HepG2 (cell line): ENCODE results near the gene GINM1. TPM values are rescaled to one million over a fixed set of nuclear protein-coding genes. Genes with fewer than 3 reads are reported as not detected.
A peak's percentile ranks its signal among the peaks of the same experiment; 100 is the strongest.

Experiments
- ELK4 ChIP-seq: sonication (generic); formaldehyde crosslinking; IDR thresholded peaks from 2 replicates; pipeline ENCODE4 v1.9.0; 2021; ENCODE audit warnings: missing genetic modification reagents, borderline replicate concordance
- GATAD1 ChIP-seq: IDR thresholded peaks from 2 replicates; pipeline ENCODE4 v1.6.1; 2016; ENCODE audit warnings: missing genetic modification reagents, missing compliant biosample characterization
- HOXA3 ChIP-seq: sonication (generic); formaldehyde crosslinking; IDR thresholded peaks from 2 replicates; pipeline ENCODE4 v1.5.0; 2020; ENCODE audit warnings: missing genetic modification reagents
- MEIS2 ChIP-seq: sonication (generic); formaldehyde crosslinking; IDR thresholded peaks from 2 replicates; pipeline ENCODE4 v1.9.0; 2021; ENCODE audit warnings: mild to moderate bottlenecking, missing genetic modification reagents
- MYC ChIP-seq: sonication (generic); formaldehyde crosslinking; IDR thresholded peaks from 2 replicates; pipeline ENCODE4 v1.9.0; 2021; ENCODE audit warnings: missing genetic modification reagents, borderline replicate concordance
- RCOR2 ChIP-seq: IDR thresholded peaks from 2 replicates; pipeline ENCODE4 v1.6.1; 2016; ENCODE audit warnings: missing biosample characterization, missing genetic modification reagents
- RXRA ChIP-seq: sonication (generic); formaldehyde crosslinking; IDR thresholded peaks from 2 replicates; pipeline ENCODE4 v1.5.1; 2020; ENCODE audit warnings: missing genetic modification reagents
- THYN1 ChIP-seq: sonication (generic); formaldehyde crosslinking; IDR thresholded peaks from 2 replicates; pipeline ENCODE4 v1.8.1; 2023; ENCODE audit warnings: low read depth, mild to moderate bottlenecking, moderate library complexity, missing genetic modification reagents, borderline replicate concordance
- ZFAT ChIP-seq: sonication (generic); formaldehyde crosslinking; conservative IDR thresholded peaks from 2 replicates; pipeline ENCODE4 v1.8.1; 2023; ENCODE audit warnings: missing genetic modification reagents, inconsistent platforms
- ZFP1 ChIP-seq: IDR thresholded peaks from 2 replicates; pipeline ENCODE4 v1.6.1; 2016
- ZNF12 ChIP-seq: sonication (generic); formaldehyde crosslinking; IDR thresholded peaks from 2 replicates; pipeline ENCODE4 v1.5.0; 2020; ENCODE audit warnings: missing genetic modification reagents
- ZNF225 ChIP-seq: sonication (generic); formaldehyde crosslinking; IDR thresholded peaks from 2 replicates; pipeline ENCODE4 v1.4.0; 2020; ENCODE audit warnings: mild to moderate bottlenecking, missing genetic modification reagents
- ZNF556 ChIP-seq: sonication (generic); formaldehyde crosslinking; IDR thresholded peaks from 2 replicates; pipeline ENCODE4 v1.4.0; 2020; ENCODE audit warnings: mild to moderate bottlenecking, missing genetic modification reagents, borderline replicate concordance
- ZNF766 ChIP-seq: sonication (generic); formaldehyde crosslinking; IDR thresholded peaks from 2 replicates; pipeline ENCODE4 v1.5.0; 2020; ENCODE audit warnings: missing genetic modification reagents, borderline replicate concordance
- polyA plus RNA-seq, 8 experiments: library from polyadenylated mRNA; depleted of rRNA in 3 of 8; stranded (reverse) in 7 of 8; unstranded in 1 of 8; fragments of >200 nt; fragmentation: Illumina TruSeq in 4 of 8; extraction: Trizol in 4 of 8; gene quantifications; 2 replicates each; pipeline versions ENCODE4 v1.2.1 to v1.2.3, GENCODE V29; 2011 to 2016; ENCODE audit warnings: low read depth in 4 of 8, missing spikeins in 1 of 8, mixed read lengths in 1 of 8; ENCODE audit not compliant: insufficient read depth in 1 of 8
- total RNA-seq, 5 experiments: library from RNA; depleted of rRNA; stranded (reverse); fragments of >200 nt; fragmentation: Illumina TruSeq; extraction: Trizol; gene quantifications; 2 replicates each; pipeline ENCODE4 v1.2.3, GENCODE V29; 2016; ENCODE audit warnings: low read depth in 1 of 5
- TF ChIP-seq, protein P1 (sequence below): sonication (generic); formaldehyde crosslinking; IDR thresholded peaks from one replicate; pipeline ENCODE4 v1.5.1; 2020; ENCODE audit warnings: mild to moderate bottlenecking, missing genetic modification reagents; ENCODE audit errors: not compliant biosample characterization
- TF ChIP-seq, protein P2 (sequence below): sonication (generic); formaldehyde crosslinking; IDR thresholded peaks from 2 replicates; pipeline ENCODE4 v1.5.0; 2020; ENCODE audit warnings: missing genetic modification reagents
- TF ChIP-seq, protein P3 (sequence below): sonication (generic); formaldehyde crosslinking; IDR thresholded peaks from 2 replicates; pipeline ENCODE4 v1.8.0; 2022; ENCODE audit warnings: mild to moderate bottlenecking, missing genetic modification reagents, moderate library complexity

The GINM1 gene
- total and polyA plus RNA-seq, 2 of the 13 experiments (the other 11 are each of a cell fraction or from before 2014, with no cell fraction given): 19.4 to 27.5 TPM

GRCh38 chr6:149545754-149546471 lies 20.3 kb upstream of the GINM1 start, which contains the start of gene PPIL4 (continued):
- TF ChIP-seq, protein P1, sequence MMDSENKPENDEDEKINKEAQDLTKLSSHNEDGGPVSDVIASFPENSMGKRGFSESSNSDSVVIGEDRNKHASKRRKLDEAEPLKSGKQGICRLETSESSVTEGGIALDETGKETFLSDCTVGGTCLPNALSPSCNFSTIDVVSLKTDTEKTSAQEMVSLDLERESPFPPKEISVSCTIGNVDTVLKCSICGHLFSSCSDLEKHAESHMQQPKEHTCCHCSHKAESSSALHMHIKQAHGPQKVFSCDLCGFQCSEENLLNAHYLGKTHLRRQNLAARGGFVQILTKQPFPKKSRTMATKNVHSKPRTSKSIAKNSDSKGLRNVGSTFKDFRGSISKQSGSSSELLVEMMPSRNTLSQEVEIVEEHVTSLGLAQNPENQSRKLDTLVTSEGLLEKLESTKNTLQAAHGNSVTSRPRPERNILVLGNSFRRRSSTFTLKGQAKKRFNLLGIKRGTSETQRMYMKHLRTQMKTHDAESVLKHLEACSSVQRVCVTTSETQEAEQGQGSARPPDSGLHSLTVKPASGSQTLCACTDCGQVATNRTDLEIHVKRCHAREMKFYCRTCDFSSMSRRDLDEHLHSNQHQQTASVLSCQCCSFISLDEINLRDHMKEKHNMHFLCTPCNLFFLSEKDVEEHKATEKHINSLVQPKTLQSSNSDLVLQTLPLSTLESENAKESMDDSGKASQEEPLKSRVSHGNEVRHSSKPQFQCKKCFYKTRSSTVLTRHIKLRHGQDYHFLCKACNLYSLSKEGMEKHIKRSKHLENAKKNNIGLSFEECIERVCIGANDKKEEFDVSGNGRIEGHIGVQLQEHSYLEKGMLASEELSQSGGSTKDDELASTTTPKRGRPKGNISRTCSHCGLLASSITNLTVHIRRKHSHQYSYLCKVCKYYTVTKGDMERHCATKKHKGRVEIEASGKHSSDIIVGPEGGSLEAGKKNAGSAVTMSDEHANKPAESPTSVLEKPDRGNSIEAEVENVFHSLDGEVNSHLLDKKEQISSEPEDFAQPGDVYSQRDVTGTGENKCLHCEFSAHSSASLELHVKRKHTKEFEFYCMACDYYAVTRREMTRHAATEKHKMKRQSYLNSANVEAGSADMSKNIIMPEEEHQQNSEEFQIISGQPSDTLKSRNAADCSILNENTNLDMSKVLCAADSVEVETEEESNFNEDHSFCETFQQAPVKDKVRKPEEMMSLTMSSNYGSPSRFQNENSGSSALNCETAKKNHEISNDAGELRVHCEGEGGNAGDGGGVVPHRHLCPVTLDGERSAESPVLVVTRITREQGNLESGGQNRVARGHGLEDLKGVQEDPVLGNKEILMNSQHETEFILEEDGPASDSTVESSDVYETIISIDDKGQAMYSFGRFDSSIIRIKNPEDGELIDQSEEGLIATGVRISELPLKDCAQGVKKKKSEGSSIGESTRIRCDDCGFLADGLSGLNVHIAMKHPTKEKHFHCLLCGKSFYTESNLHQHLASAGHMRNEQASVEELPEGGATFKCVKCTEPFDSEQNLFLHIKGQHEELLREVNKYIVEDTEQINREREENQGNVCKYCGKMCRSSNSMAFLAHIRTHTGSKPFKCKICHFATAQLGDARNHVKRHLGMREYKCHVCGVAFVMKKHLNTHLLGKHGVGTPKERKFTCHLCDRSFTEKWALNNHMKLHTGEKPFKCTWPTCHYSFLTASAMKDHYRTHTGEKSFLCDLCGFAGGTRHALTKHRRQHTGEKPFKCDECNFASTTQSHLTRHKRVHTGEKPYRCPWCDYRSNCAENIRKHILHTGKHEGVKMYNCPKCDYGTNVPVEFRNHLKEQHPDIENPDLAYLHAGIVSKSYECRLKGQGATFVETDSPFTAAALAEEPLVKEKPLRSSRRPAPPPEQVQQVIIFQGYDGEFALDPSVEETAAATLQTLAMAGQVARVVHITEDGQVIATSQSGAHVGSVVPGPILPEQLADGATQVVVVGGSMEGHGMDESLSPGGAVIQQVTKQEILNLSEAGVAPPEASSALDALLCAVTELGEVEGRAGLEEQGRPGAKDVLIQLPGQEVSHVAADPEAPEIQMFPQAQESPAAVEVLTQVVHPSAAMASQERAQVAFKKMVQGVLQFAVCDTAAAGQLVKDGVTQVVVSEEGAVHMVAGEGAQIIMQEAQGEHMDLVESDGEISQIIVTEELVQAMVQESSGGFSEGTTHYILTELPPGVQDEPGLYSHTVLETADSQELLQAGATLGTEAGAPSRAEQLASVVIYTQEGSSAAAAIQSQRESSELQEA (CRISPR knock-in tag): peak; percentile 92
- TF ChIP-seq THYN1 (CRISPR knock-in tag) (no peak), ZFP1 (CRISPR knock-in tag) (peak; percentile 72; the same call in 1 of the 2 replicates), MEIS2 (CRISPR knock-in tag) (peak; percentile 73), RCOR2 (CRISPR knock-in tag) (0 out of 2 replicates have a peak, but pooled peaks have one; percentile 47), GATAD1 (CRISPR knock-in tag) (peak; percentile 100), ELK4 (CRISPR knock-in tag) (peak; percentile 74; the same call in 1 of the 2 replicates), ZNF556 (CRISPR knock-in tag) (peak; percentile 70; the same call in 1 of the 2 replicates), MYC (CRISPR knock-in tag) (peak; percentile 96), ZNF766 (CRISPR knock-in tag) (0 out of 2 replicates have a peak, but pooled peaks have one; percentile 58), HOXA3 (peak; percentile 100), ZNF12 (CRISPR knock-in tag) (peak; percentile 46; the same call in 1 of the 2 replicates), ZNF225 (CRISPR knock-in tag) (no peak), ZFAT (CRISPR knock-in tag) (no peak), RXRA (peak; percentile 87)
- TF ChIP-seq, protein P2, sequence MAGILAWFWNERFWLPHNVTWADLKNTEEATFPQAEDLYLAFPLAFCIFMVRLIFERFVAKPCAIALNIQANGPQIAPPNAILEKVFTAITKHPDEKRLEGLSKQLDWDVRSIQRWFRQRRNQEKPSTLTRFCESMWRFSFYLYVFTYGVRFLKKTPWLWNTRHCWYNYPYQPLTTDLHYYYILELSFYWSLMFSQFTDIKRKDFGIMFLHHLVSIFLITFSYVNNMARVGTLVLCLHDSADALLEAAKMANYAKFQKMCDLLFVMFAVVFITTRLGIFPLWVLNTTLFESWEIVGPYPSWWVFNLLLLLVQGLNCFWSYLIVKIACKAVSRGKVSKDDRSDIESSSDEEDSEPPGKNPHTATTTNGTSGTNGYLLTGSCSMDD (CRISPR knock-in tag): no peak
- TF ChIP-seq, protein P3, sequence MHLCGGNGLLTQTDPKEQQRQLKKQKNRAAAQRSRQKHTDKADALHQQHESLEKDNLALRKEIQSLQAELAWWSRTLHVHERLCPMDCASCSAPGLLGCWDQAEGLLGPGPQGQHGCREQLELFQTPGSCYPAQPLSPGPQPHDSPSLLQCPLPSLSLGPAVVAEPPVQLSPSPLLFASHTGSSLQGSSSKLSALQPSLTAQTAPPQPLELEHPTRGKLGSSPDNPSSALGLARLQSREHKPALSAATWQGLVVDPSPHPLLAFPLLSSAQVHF (CRISPR knock-in tag): peak; percentile 74
